PC-3 (cell line): ENCODE results near the gene IKZF1. TPM values are rescaled to one million over a fixed set of nuclear protein-coding genes. Genes with fewer than 3 reads are reported as not detected.

Experiments
- ATAC-seq: fragments of 200-7000 bp; cut with Tn5 transposase; 2 replicates; pipeline ENCODE4 v1.9.1; 2020; ENCODE audit warnings: mild to moderate bottlenecking, moderate library complexity
- BruUV-seq: library from RNA; stranded (reverse); fragments of 400-500 nt; replicated peaks from 2 replicates; lab custom pipeline; 2021; lab: Mats Ljungman, UMichigan
- CTCF ChIA-PET: fragments of 300-600 bp; sonication (Branson Sonifier 250); formaldehyde crosslinking; loops from one replicate; lab custom pipeline; 2022; ENCODE audit warnings: antibody characterized with exemption; lab: Charles Lee
- POLR2A ChIA-PET: fragments of 300-600 bp; sonication (Branson Sonifier 250); formaldehyde crosslinking; loops from one replicate; lab custom pipeline; 2022; ENCODE audit warnings: antibody characterized with exemption; ENCODE audit not compliant: unreplicated experiment; lab: Charles Lee
- DNase-seq: peaks from one replicate; pipeline ENCODE4 v3.0.0-alpha.2; 2015
- H2AFZ ChIP-seq: fragments of 300-600 bp; sonication (generic); 2 replicates; pipeline ENCODE4 v1.6.0; 2016; ENCODE audit warnings: antibody characterized with exemption, low read length
- H3F3A ChIP-seq: fragments of 300-600 bp; sonication (generic); one replicate; pipeline ENCODE4 v1.6.0; 2017; ENCODE audit warnings: antibody characterized with exemption, low read length, control low read depth, mild to moderate bottlenecking; ENCODE audit not compliant: unreplicated experiment
- H3K27ac ChIP-seq: fragments of 300-600 bp; sonication (generic); 2 replicates; pipeline ENCODE4 v1.5.1; 2016; ENCODE audit warnings: mild to moderate bottlenecking, low read length
- H3K27me3 ChIP-seq: fragments of 300-600 bp; sonication (generic); 2 replicates; pipeline ENCODE4 v1.6.1; 2016; ENCODE audit warnings: low read length, mixed read lengths
- H3K36me3 ChIP-seq: fragments of 300-600 bp; sonication (generic); 2 replicates; pipeline ENCODE4 v1.6.1; 2016; ENCODE audit warnings: low read depth, mixed run types, low read length, mixed read lengths
- H3K4me1 ChIP-seq: fragments of 300-600 bp; sonication (generic); 2 replicates; pipeline ENCODE4 v1.5.1; 2016; ENCODE audit warnings: low read length; ENCODE audit not compliant: insufficient read depth
- H3K4me2 ChIP-seq: fragments of 300-600 bp; sonication (generic); 2 replicates; pipeline ENCODE4 v1.6.0; 2016; ENCODE audit warnings: low read length
- H3K4me3 ChIP-seq: fragments of 300-600 bp; sonication (generic); 2 replicates; pipeline ENCODE4 v1.5.1; 2016; ENCODE audit warnings: mild to moderate bottlenecking, low read length, mixed read lengths
- H3K79me2 ChIP-seq: fragments of 300-600 bp; sonication (generic); 2 replicates; pipeline ENCODE4 v1.6.1; 2017; ENCODE audit warnings: low read length, mixed read lengths
- H3K9ac ChIP-seq: fragments of 300-600 bp; sonication (generic); 2 replicates; pipeline ENCODE4 v1.6.0; 2016; ENCODE audit warnings: mild to moderate bottlenecking, low read length
- H3K9me2 ChIP-seq: fragments of 300-600 bp; sonication (generic); replicated peaks from 2 replicates; pipeline ENCODE4 v1.6.1; 2016; ENCODE audit warnings: mixed run types, low read length, mixed read lengths
- H3K9me3 ChIP-seq: fragments of 300-600 bp; sonication (generic); 2 replicates; pipeline ENCODE4 v1.6.1; 2016; ENCODE audit warnings: low read length, mixed read lengths
- H4K20me1 ChIP-seq: fragments of 300-600 bp; sonication (generic); 2 replicates; pipeline ENCODE4 v1.6.1; 2016; ENCODE audit warnings: low read length, mixed read lengths
- CTCF ChIP-seq: fragments of 300-600 bp; sonication (generic); conservative IDR thresholded peaks from 2 replicates; pipeline ENCODE4 v1.5.1; 2017; ENCODE audit warnings: antibody characterized with exemption, low read depth, mild to moderate bottlenecking, low read length
- EZH2 ChIP-seq: fragments of 300-600 bp; sonication (generic); IDR thresholded peaks from one replicate; pipeline ENCODE4 v1.6.1; 2017; ENCODE audit warnings: antibody characterized with exemption, mild to moderate bottlenecking, low read length; ENCODE audit not compliant: unreplicated experiment
- EZH2phosphoT487 ChIP-seq: fragments of 300-600 bp; sonication (generic); IDR thresholded peaks from 2 replicates; pipeline ENCODE4 v1.6.1; 2018; ENCODE audit warnings: mild to moderate bottlenecking, antibody characterized with exemption, low read length, borderline replicate concordance
- intact Hi-C: fragments of 100-400 bp; cut with micrococcal nuclease; formaldehyde crosslinking; loops from 2 replicates; pipeline ENCODE4 v1.9.0; 2023
- total RNA-seq: library from RNA; depleted of rRNA; stranded (reverse); fragments of >200 nt; gene quantifications from 2 replicates; pipeline ENCODE4 v1.2.3, GENCODE V29; 2014

IKZF1 gene
- total RNA-seq, 1 experiment from 2014 or later = not detected

GRCh38 chr7:50377356-50377755, 72.8 kb downstream of the IKZF1 start:
- CTCF ChIA-PET = no interaction called here
- no peaks in the 10 kb centered on the region for H3F3A ChIP-seq
- TF ChIP-seq EZH2phosphoT487 (no peak), CTCF (no peak), EZH2 (no peak)
- H3K9me3 ChIP-seq = no peaks in the 10 kb centered on the region
- H3K4me2 ChIP-seq = no peak overlapping the region
- no peak overlapping the region for H3K4me3 ChIP-seq
- H3K27me3 ChIP-seq = peaks cover 60% of the 10 kb centered on the region
- BruUV-seq = no TSS peak
- H3K36me3 ChIP-seq = no peaks in the 10 kb centered on the region
- intact Hi-C loops = no loop called here
- no peak overlapping the region for H3K9ac ChIP-seq
- H3K9me2 ChIP-seq = no peaks in the 10 kb centered on the region
- ATAC-seq (no peak), DNase-seq (no peak)
- no peaks in the 10 kb centered on the region for H3K79me2 ChIP-seq
- no peaks in the 10 kb centered on the region for H4K20me1 ChIP-seq
- no peak overlapping the region for H2AFZ ChIP-seq
- H3K27ac ChIP-seq = no peak overlapping the region
- POLR2A ChIA-PET = no interaction called here
- H3K4me1 ChIP-seq = no peaks in the 10 kb centered on the region

GRCh38 chr7:50379082-50379481, 74.6 kb downstream of the IKZF1 start:
- TF ChIP-seq EZH2phosphoT487 (no peak), EZH2 (no peak), CTCF (no peak)
- no peaks in the 10 kb centered on the region for H3K4me1 ChIP-seq
- intact Hi-C loops = no loop called here
- H3K27ac ChIP-seq = no peak overlapping the region
- no peaks in the 10 kb centered on the region for H3K79me2 ChIP-seq
- no peak overlapping the region for H3K9ac ChIP-seq
- no peaks in the 10 kb centered on the region for H3K9me2 ChIP-seq
- peak overlapping the region; percentile 11; the same call in 1 of the 2 replicates for H3K4me3 ChIP-seq
- no peaks in the 10 kb centered on the region for H3K9me3 ChIP-seq
- ATAC-seq = peak; percentile 64
- H3K27me3 ChIP-seq = peaks cover 65% of the 10 kb centered on the region
- no TSS peak for BruUV-seq
- peak overlapping the region; percentile 23; the same call in 1 of the 2 replicates for H3K4me2 ChIP-seq
- H2AFZ ChIP-seq = peak overlapping the region; percentile 30; the same call in 1 of the 2 replicates
- no peaks in the 10 kb centered on the region for H3K36me3 ChIP-seq
- CTCF ChIA-PET = no interaction called here
- H4K20me1 ChIP-seq = no peaks in the 10 kb centered on the region
- peak; percentile 46 for DNase-seq
- POLR2A ChIA-PET = no interaction called here
- H3F3A ChIP-seq = no peaks in the 10 kb centered on the region

GRCh38 chr7:50379539-50379938, 75.0 kb downstream of the IKZF1 start:
- ATAC-seq (no peak), DNase-seq (no peak)
- no peaks in the 10 kb centered on the region for H4K20me1 ChIP-seq
- ChIA-PET POLR2A (no interaction called here), CTCF (no interaction called here)
- peak overlapping the region; percentile 11; the same call in 1 of the 2 replicates for H3K4me3 ChIP-seq
- no peaks in the 10 kb centered on the region for H3F3A ChIP-seq
- H3K36me3 ChIP-seq = no peaks in the 10 kb centered on the region
- no peaks in the 10 kb centered on the region for H3K9me2 ChIP-seq
- no peak overlapping the region for H3K27ac ChIP-seq
- H3K9ac ChIP-seq = no peak overlapping the region
- intact Hi-C loops = no loop called here
- H3K27me3 ChIP-seq = peaks cover 69% of the 10 kb centered on the region
- no peaks in the 10 kb centered on the region for H3K9me3 ChIP-seq
- H3K79me2 ChIP-seq = no peaks in the 10 kb centered on the region
- H2AFZ ChIP-seq = peak overlapping the region; percentile 30; the same call in 1 of the 2 replicates
- no TSS peak for BruUV-seq
- no peaks in the 10 kb centered on the region for H3K4me1 ChIP-seq
- no peak for TF ChIP-seq CTCF
- no peak for TF ChIP-seq EZH2
- no peak for TF ChIP-seq EZH2phosphoT487
- H3K4me2 ChIP-seq = peak overlapping the region; percentile 23; the same call in 1 of the 2 replicates
